ENCODE results near the gene CCPG1. TPM values are rescaled to one million over a fixed set of nuclear protein-coding genes. Genes with fewer than 3 reads are reported as not detected.

Gene CCPG1
- total RNA-seq, 1 experiment from 2014 or later: 11.8 TPM

DNA sequence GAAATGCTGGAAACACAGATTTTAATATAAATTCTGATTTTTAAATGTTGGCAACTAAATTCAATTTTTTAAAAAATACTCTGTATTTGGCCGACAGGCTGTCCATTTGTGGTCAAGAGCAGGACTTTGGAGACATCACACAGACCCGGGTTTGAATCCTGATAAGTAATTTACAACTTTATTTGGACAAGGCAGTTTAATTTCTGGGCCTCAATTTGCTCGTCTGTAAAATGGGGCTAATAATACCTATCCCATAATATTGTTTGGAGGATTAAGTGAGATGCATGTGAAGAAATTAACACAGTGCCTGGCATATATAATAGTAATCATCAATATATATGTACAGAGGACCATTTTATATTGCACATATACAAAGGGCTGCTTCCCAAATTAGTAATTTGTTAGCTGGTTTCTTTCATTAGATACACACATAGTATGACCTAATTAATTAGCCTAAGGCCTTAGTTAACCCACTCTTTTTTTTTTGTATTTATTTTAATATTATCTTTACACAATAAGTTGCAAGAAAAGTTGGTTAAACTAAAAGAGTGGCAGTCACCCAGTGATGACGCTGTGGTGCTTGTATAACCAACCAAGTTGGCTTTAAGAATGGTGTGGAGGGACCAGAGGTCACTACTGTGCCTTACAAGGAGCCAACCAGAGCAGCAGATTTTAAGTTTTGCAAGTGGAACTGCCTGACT lies 88.5 kb downstream of the CCPG1 start:
- peak; percentile 15 for DNase-seq (ENCODE audit: low spot score)

GRCh38 chr15:55318588-55319494 lies 89.3 kb downstream of the CCPG1 start, which contains the start of the genes PIGB and PIGBOS1:
PIGB (plus strand) TSS chr15:55319222; CDS start chr15:55319251, 29 bp downstream.
PIGBOS1 (minus strand) TSS chr15:55319123; CDS start chr15:55317792, 1,331 bp downstream.
- DNase-seq (ENCODE audit: low spot score): peak; percentile 91

Other genes starting within 250 kb of the CCPG1 start
- 38.6 and 52.6 TPM in 2 replicates for gene RSL24D1, start 211.4 kb downstream of the CCPG1 start, total RNA-seq (2014; rRNA removed; shearing (Covaris generic))
- 0.63 and 1.4 TPM in 2 replicates for gene RAB27A, start 118.5 kb downstream of the CCPG1 start, total RNA-seq (2014; rRNA removed; shearing (Covaris generic))
- gene PIGBOS1, start 89.2 kb downstream of the CCPG1 start, total RNA-seq (2014; rRNA removed; shearing (Covaris generic)): 3.5 and 3.9 TPM in 2 replicates
- gene PIGB, start 89.1 kb downstream of the CCPG1 start, total RNA-seq (2014; rRNA removed; shearing (Covaris generic)): 7.2 and 8.0 TPM in 2 replicates
- gene PIERCE2, start 136 bp upstream of the CCPG1 start, total RNA-seq (2014; rRNA removed; shearing (Covaris generic)): 0.86 and 1.9 TPM in 2 replicates
- gene DNAAF4, start 99.9 kb upstream of the CCPG1 start, total RNA-seq (2014; rRNA removed; shearing (Covaris generic)): 2.9 and 3.3 TPM in 2 replicates
- not detected in 2 replicates for gene PYGO1, start 180.0 kb upstream of the CCPG1 start, total RNA-seq (2014; rRNA removed; shearing (Covaris generic))

All from HT-29 (cell line).